ENCODE results near the gene MYH4.

GRCh38 chr17:10447026-10447931 is 22.1 kb downstream of the MYH4 start:
- TF ChIP-seq CTCF (IDR thresholded peaks at IDR 0.05; ENCODE audit: insufficient read depth, low read length) (no peak), REST (IDR thresholded peaks at IDR 0.05; ENCODE audit: insufficient replicate concordance, low read depth) (no peak), POLR2AphosphoS5 (IDR thresholded peaks at IDR 0.05; ENCODE audit: low read depth) (no peak), GABPA (IDR thresholded peaks at IDR 0.05; ENCODE audit: low read depth) (no peak), SPI1 (IDR thresholded peaks at IDR 0.05; ENCODE audit: borderline replicate concordance, low read depth) (no peak)

Data from HL-60 (cell line).